ENCODE data around the gene RC3H2. TPM values are rescaled to one million over a fixed set of nuclear protein-coding genes. Genes with fewer than 3 reads are reported as not detected.

RC3H2 gene
- total RNA-seq: 53.5 and 54.1 TPM in 2 replicates
- long read RNA-seq, partial matches to known transcripts: 8 of 22 reads
- long read RNA-seq, other reads (novel, unspliced or antisense): 12 of 22 reads

- TF ChIP-seq CTCF (conservative IDR thresholded peaks at IDR 0.05): no peak
- Mint-ChIP-seq H3K36me3 (ENCODE audit: low read depth) (peaks cover 2% of the 10 kb centered on the region), H3K27me3 (ENCODE audit: low read depth) (no peaks in the 10 kb centered on the region), H3K4me3 (peak within 1 kb of the TSS; percentile 98), H3K4me1 (peaks cover 29% of the 10 kb centered on the region), H3K9me3 (no peaks in the 10 kb centered on the region), H3K27ac (ENCODE audit: unreplicated experiment) (peak within 1 kb of the TSS; percentile 99)
- DNase-seq (ENCODE audit: low read depth, low spot score): peak; percentile 96
Measured at GRCh38 chr9:122904823-122905710, at the start of gene RC3H2. Gene RC3H2, minus strand, starts transcription at chr9:122905359. Its CDS starts 7,850 bp downstream, at chr9:122897509.

- no peak for DNase-seq (ENCODE audit: low read depth, low spot score)
- Mint-ChIP-seq H3K36me3 (ENCODE audit: low read depth) (no peaks in the 10 kb centered on the region), H3K4me3 (no peak overlapping the region), H3K27ac (ENCODE audit: unreplicated experiment) (no peak overlapping the region), H3K9me3 (no peaks in the 10 kb centered on the region), H3K4me1 (peaks cover 24% of the 10 kb centered on the region), H3K27me3 (ENCODE audit: low read depth) (no peaks in the 10 kb centered on the region)
- no peak for TF ChIP-seq CTCF (conservative IDR thresholded peaks at IDR 0.05)
Measured at GRCh38 chr9:122954253-122954691, 49.1 kb upstream of the RC3H2 start.

- no peak for DNase-seq (ENCODE audit: low read depth, low spot score)
- no peak for TF ChIP-seq CTCF (conservative IDR thresholded peaks at IDR 0.05)
- H3K9me3 Mint-ChIP-seq: no peaks in the 10 kb centered on the region
- peaks cover 40% of the 10 kb centered on the region for H3K4me1 Mint-ChIP-seq
- H3K4me3 Mint-ChIP-seq: no peak overlapping the region
- H3K27ac Mint-ChIP-seq (ENCODE audit: unreplicated experiment): no peak overlapping the region
- no peaks in the 10 kb centered on the region for H3K27me3 Mint-ChIP-seq (ENCODE audit: low read depth)
- no peaks in the 10 kb centered on the region for H3K36me3 Mint-ChIP-seq (ENCODE audit: low read depth)
Measured at GRCh38 chr9:122951056-122951455, 45.9 kb upstream of the RC3H2 start.

GRCh38 chr9:122950263-122950662, 45.1 kb upstream of the RC3H2 start:
- peaks cover 48% of the 10 kb centered on the region for H3K4me1 Mint-ChIP-seq
- H3K9me3 Mint-ChIP-seq: no peaks in the 10 kb centered on the region
- peaks cover 3% of the 10 kb centered on the region for H3K36me3 Mint-ChIP-seq (ENCODE audit: low read depth)
- no peak overlapping the region for H3K4me3 Mint-ChIP-seq
- DNase-seq (ENCODE audit: low read depth, low spot score): no peak
- no peaks in the 10 kb centered on the region for H3K27me3 Mint-ChIP-seq (ENCODE audit: low read depth)
- H3K27ac Mint-ChIP-seq (ENCODE audit: unreplicated experiment): no peak overlapping the region
- TF ChIP-seq CTCF (conservative IDR thresholded peaks at IDR 0.05): no peak

- Mint-ChIP-seq H3K9me3 (no peaks in the 10 kb centered on the region), H3K36me3 (ENCODE audit: low read depth) (peaks cover 4% of the 10 kb centered on the region), H3K4me3 (no peak overlapping the region), H3K4me1 (peaks cover 49% of the 10 kb centered on the region), H3K27me3 (ENCODE audit: low read depth) (no peaks in the 10 kb centered on the region), H3K27ac (ENCODE audit: unreplicated experiment) (no peak overlapping the region)
- TF ChIP-seq CTCF (conservative IDR thresholded peaks at IDR 0.05): no peak
- no peak for DNase-seq (ENCODE audit: low read depth, low spot score)
Measured at GRCh38 chr9:122949696-122950095, 44.5 kb upstream of the RC3H2 start.
